VCaP (cell line): ENCODE results near the gene SMURF1.
"Not testable (repeated sequence)": the region's sequence is repeated elsewhere in the genome, so short reads cannot be mapped to it uniquely, and the experiment has no call there.

ENCODE experiments used
- H3K27ac ChIP-seq: fragments of 450-650 bp; 2 replicates; pipeline ENCODE4 v1.5.1; 2017
- TF ChIP-seq, protein P1 (sequence below): fragments of 450-650 bp; conservative IDR thresholded peaks from 2 replicates; pipeline ENCODE4 v1.5.1; 2017; ENCODE audit warnings: mild to moderate bottlenecking, moderate library complexity

SMURF1 gene

GRCh38 chr7:99109108-99110051 is 34.5 kb downstream of the SMURF1 start:
- TF ChIP-seq, protein P1, sequence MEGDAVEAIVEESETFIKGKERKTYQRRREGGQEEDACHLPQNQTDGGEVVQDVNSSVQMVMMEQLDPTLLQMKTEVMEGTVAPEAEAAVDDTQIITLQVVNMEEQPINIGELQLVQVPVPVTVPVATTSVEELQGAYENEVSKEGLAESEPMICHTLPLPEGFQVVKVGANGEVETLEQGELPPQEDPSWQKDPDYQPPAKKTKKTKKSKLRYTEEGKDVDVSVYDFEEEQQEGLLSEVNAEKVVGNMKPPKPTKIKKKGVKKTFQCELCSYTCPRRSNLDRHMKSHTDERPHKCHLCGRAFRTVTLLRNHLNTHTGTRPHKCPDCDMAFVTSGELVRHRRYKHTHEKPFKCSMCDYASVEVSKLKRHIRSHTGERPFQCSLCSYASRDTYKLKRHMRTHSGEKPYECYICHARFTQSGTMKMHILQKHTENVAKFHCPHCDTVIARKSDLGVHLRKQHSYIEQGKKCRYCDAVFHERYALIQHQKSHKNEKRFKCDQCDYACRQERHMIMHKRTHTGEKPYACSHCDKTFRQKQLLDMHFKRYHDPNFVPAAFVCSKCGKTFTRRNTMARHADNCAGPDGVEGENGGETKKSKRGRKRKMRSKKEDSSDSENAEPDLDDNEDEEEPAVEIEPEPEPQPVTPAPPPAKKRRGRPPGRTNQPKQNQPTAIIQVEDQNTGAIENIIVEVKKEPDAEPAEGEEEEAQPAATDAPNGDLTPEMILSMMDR: no peak
- H3K27ac ChIP-seq: no peak overlapping the region

DNA sequence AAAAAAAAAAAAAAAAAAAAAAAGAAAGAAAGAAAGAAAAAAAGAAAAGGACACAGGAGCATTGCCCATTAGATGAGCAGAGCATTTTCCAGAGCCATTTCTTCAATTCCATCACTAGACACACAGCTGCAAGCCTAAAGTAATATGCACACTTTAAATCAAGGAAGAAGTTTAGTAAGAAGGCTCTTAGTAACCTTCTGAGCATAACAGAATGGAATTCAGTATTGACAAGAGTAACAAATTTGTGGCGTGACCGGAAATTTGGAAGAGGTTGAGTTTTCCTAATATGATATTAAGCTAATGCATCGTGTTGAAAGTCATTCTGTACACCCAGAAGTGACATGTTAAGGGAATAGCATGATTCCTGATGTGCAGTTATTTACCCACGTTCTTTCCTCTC is 35.3 kb downstream of the SMURF1 start:
- no peak overlapping the region for H3K27ac ChIP-seq
- TF ChIP-seq, protein P1: no peak

DNA sequence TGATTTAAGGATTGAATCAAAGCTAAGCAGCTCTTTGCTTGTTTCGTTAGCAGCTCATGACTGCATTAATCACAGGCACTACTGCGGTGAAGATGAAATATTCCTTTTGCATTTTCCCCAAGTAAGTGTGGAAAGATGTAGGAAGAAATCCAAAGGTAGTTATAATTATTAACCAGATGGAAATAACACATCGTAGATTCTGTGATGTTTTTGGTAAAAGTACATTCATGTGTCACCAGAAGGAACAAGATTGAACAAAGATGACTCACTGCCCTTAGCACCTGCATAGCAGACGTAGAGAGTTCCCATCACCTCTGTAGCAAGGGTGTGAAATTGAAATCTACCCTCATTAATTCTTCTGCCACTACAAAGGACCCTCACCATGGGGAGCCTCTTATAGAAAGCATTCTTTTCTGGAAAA is 37.1 kb downstream of the SMURF1 start:
- no peak overlapping the region for H3K27ac ChIP-seq
- TF ChIP-seq, protein P1: no peak

GRCh38 chr7:99106411-99106810 is 37.5 kb downstream of the SMURF1 start:
- H3K27ac ChIP-seq: no peak overlapping the region
- TF ChIP-seq, protein P1: no peak

DNA sequence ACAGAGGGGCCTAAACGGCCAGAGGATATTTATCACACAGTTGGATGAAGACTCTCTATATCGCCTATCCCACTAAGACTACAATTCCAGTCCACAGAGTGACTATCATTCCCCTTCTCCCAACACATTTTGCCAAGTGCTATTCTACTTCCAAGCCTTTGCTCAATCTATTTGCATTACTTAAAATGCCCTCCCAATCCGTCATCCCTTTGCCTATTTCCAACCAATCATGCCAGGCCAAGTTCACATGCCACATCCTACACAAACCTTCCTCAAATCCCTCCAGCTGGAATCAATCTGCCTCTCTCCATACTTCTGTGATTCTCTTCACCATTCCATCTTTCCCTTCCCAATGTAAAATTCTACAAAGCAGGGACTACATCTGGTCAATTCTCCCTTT is 38.2 kb downstream of the SMURF1 start:
- H3K27ac ChIP-seq: no peak overlapping the region
- TF ChIP-seq, protein P1: no peak

- H3K27ac ChIP-seq: no peak overlapping the region
- TF ChIP-seq, protein P1: no peak
These were observed 39.3 kb downstream of the SMURF1 start for GRCh38 chr7:99104631-99105030.

GRCh38 chr7:99103836-99104235 is 40.1 kb downstream of the SMURF1 start:
- H3K27ac ChIP-seq: not testable (repeated sequence)
